C4-2B (cell line): ENCODE data around the gene OR5AP2.

Experiments
- CTCF ChIP-seq: fragments of 450-650 bp; conservative IDR thresholded peaks from 2 replicates; pipeline ENCODE4 v1.5.1; 2017; ENCODE audit warnings: mild to moderate bottlenecking
- ZFX ChIP-seq: fragments of 450-650 bp; IDR thresholded peaks from 2 replicates; pipeline ENCODE4 v1.6.1; 2017

GRCh38 chr11:56688554-56689100, 46.4 kb upstream of the OR5AP2 start:
- TF ChIP-seq CTCF (no peak), ZFX (no peak)
